Measurements from ENCODE around the gene ABCD4. TPM values are rescaled to one million over a fixed set of nuclear protein-coding genes. Genes with fewer than 3 reads are reported as not detected.

ABCD4 gene
- total and polyA plus RNA-seq, 2 experiments from 2014 or later: 60.5 to 73.1 TPM

DNA sequence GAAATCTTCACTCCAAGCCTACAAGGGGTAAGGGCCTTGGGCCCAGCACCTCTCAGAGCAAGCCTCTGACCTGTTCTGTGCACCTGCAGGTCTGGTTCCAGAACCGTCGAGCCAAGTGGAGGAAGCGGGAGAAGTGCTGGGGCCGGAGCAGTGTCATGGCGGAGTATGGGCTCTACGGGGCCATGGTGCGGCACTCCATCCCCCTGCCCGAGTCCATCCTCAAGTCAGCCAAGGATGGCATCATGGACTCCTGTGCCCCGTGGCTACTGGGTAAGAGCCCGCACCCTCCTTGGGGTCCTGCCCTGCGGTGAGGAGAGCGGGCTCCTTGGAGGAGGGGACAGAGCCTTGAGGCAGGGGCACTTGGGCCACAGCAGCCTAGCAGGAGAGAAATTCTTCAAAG, 43.2 kb downstream of the ABCD4 start:
- peaks cover 31% of the 10 kb centered on the region for H3K27me3 Mint-ChIP-seq (ENCODE audit: insufficient read depth, low read depth, poor library complexity)
- H3K4me1 ChIP-seq (ENCODE audit: insufficient read depth): no peaks in the 10 kb centered on the region
- H3K4me2 ChIP-seq: no peak overlapping the region
- H3K27ac ChIP-seq (ENCODE audit: low read depth): no peak overlapping the region
- no peak overlapping the region for H3K4me3 ChIP-seq
- H4K20me1 ChIP-seq (replicated peaks; ENCODE audit: insufficient read depth): no peaks in the 10 kb centered on the region
- peaks cover 28% of the 10 kb centered on the region for H3K27me3 ChIP-seq (ENCODE audit: insufficient read depth)
- ATAC-seq (no peak), DNase-seq (ENCODE audit: low spot score) (no peak)
- TF ChIP-seq JUNB (IDR thresholded peaks at IDR 0.05; ENCODE audit: unreplicated experiment) (no peak), POLR2AphosphoS5 (IDR thresholded peaks at IDR 0.05; ENCODE audit: low read depth) (no peak), NANOG (IDR thresholded peaks at IDR 0.05; ENCODE audit: borderline replicate concordance) (no peak), STAT1 (IDR thresholded peaks at IDR 0.05; ENCODE audit: unreplicated experiment) (no peak), ZNF331 (CRISPR knock-in tag; IDR thresholded peaks at IDR 0.05; ENCODE audit: low read depth) (no peak), ZNF114 (CRISPR knock-in tag; IDR thresholded peaks at IDR 0.05) (no peak), CREB1 (CRISPR knock-in tag; IDR thresholded peaks at IDR 0.05; ENCODE audit: low read depth) (no peak), EZH2 (IDR thresholded peaks at IDR 0.05; ENCODE audit: low read depth, unreplicated experiment) (no peak), EZH2phosphoT487 (IDR thresholded peaks at IDR 0.05; ENCODE audit: unreplicated experiment) (no peak)
- TF ChIP-seq, protein P1, sequence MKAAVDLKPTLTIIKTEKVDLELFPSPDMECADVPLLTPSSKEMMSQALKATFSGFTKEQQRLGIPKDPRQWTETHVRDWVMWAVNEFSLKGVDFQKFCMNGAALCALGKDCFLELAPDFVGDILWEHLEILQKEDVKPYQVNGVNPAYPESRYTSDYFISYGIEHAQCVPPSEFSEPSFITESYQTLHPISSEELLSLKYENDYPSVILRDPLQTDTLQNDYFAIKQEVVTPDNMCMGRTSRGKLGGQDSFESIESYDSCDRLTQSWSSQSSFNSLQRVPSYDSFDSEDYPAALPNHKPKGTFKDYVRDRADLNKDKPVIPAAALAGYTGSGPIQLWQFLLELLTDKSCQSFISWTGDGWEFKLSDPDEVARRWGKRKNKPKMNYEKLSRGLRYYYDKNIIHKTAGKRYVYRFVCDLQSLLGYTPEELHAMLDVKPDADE (IDR thresholded peaks at IDR 0.05): no peak
- TF ChIP-seq, protein P2, sequence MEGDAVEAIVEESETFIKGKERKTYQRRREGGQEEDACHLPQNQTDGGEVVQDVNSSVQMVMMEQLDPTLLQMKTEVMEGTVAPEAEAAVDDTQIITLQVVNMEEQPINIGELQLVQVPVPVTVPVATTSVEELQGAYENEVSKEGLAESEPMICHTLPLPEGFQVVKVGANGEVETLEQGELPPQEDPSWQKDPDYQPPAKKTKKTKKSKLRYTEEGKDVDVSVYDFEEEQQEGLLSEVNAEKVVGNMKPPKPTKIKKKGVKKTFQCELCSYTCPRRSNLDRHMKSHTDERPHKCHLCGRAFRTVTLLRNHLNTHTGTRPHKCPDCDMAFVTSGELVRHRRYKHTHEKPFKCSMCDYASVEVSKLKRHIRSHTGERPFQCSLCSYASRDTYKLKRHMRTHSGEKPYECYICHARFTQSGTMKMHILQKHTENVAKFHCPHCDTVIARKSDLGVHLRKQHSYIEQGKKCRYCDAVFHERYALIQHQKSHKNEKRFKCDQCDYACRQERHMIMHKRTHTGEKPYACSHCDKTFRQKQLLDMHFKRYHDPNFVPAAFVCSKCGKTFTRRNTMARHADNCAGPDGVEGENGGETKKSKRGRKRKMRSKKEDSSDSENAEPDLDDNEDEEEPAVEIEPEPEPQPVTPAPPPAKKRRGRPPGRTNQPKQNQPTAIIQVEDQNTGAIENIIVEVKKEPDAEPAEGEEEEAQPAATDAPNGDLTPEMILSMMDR (conservative IDR thresholded peaks at IDR 0.05; ENCODE audit: low read depth in 2 of 2): no peak
- TF ChIP-seq, protein P3, sequence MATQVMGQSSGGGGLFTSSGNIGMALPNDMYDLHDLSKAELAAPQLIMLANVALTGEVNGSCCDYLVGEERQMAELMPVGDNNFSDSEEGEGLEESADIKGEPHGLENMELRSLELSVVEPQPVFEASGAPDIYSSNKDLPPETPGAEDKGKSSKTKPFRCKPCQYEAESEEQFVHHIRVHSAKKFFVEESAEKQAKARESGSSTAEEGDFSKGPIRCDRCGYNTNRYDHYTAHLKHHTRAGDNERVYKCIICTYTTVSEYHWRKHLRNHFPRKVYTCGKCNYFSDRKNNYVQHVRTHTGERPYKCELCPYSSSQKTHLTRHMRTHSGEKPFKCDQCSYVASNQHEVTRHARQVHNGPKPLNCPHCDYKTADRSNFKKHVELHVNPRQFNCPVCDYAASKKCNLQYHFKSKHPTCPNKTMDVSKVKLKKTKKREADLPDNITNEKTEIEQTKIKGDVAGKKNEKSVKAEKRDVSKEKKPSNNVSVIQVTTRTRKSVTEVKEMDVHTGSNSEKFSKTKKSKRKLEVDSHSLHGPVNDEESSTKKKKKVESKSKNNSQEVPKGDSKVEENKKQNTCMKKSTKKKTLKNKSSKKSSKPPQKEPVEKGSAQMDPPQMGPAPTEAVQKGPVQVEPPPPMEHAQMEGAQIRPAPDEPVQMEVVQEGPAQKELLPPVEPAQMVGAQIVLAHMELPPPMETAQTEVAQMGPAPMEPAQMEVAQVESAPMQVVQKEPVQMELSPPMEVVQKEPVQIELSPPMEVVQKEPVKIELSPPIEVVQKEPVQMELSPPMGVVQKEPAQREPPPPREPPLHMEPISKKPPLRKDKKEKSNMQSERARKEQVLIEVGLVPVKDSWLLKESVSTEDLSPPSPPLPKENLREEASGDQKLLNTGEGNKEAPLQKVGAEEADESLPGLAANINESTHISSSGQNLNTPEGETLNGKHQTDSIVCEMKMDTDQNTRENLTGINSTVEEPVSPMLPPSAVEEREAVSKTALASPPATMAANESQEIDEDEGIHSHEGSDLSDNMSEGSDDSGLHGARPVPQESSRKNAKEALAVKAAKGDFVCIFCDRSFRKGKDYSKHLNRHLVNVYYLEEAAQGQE (IDR thresholded peaks at IDR 0.05; ENCODE audit: unreplicated experiment): no peak
- TF ChIP-seq, protein P4, sequence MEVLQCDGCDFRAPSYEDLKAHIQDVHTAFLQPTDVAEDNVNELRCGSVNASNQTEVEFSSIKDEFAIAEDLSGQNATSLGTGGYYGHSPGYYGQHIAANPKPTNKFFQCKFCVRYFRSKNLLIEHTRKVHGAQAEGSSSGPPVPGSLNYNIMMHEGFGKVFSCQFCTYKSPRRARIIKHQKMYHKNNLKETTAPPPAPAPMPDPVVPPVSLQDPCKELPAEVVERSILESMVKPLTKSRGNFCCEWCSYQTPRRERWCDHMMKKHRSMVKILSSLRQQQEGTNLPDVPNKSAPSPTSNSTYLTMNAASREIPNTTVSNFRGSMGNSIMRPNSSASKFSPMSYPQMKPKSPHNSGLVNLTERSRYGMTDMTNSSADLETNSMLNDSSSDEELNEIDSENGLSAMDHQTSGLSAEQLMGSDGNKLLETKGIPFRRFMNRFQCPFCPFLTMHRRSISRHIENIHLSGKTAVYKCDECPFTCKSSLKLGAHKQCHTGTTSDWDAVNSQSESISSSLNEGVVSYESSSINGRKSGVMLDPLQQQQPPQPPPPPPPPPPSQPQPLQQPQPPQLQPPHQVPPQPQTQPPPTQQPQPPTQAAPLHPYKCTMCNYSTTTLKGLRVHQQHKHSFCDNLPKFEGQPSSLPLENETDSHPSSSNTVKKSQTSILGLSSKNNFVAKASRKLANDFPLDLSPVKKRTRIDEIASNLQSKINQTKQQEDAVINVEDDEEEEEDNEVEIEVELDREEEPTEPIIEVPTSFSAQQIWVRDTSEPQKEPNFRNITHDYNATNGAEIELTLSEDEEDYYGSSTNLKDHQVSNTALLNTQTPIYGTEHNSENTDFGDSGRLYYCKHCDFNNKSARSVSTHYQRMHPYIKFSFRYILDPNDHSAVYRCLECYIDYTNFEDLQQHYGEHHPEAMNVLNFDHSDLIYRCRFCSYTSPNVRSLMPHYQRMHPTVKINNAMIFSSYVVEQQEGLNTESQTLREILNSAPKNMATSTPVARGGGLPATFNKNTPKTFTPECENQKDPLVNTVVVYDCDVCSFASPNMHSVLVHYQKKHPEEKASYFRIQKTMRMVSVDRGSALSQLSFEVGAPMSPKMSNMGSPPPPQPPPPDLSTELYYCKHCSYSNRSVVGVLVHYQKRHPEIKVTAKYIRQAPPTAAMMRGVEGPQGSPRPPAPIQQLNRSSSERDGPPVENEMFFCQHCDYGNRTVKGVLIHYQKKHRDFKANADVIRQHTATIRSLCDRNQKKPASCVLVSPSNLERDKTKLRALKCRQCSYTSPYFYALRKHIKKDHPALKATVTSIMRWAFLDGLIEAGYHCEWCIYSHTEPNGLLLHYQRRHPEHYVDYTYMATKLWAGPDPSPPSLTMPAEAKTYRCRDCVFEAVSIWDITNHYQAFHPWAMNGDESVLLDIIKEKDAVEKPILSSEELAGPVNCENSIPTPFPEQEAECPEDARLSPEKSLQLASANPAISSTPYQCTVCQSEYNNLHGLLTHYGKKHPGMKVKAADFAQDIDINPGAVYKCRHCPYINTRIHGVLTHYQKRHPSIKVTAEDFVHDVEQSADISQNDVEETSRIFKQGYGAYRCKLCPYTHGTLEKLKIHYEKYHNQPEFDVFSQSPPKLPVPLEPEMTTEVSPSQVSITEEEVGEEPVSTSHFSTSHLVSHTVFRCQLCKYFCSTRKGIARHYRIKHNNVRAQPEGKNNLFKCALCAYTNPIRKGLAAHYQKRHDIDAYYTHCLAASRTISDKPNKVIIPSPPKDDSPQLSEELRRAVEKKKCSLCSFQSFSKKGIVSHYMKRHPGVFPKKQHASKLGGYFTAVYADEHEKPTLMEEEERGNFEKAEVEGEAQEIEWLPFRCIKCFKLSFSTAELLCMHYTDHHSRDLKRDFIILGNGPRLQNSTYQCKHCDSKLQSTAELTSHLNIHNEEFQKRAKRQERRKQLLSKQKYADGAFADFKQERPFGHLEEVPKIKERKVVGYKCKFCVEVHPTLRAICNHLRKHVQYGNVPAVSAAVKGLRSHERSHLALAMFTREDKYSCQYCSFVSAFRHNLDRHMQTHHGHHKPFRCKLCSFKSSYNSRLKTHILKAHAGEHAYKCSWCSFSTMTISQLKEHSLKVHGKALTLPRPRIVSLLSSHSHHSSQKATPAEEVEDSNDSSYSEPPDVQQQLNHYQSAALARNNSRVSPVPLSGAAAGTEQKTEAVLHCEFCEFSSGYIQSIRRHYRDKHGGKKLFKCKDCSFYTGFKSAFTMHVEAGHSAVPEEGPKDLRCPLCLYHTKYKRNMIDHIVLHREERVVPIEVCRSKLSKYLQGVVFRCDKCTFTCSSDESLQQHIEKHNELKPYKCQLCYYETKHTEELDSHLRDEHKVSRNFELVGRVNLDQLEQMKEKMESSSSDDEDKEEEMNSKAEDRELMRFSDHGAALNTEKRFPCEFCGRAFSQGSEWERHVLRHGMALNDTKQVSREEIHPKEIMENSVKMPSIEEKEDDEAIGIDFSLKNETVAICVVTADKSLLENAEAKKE (CRISPR knock-in tag; IDR thresholded peaks at IDR 0.05): no peak
- H3K79me2 ChIP-seq (replicated peaks; ENCODE audit: insufficient read depth): no peaks in the 10 kb centered on the region
- no peak overlapping the region for H3K27ac Mint-ChIP-seq
- H2AFZ ChIP-seq: no peak overlapping the region
- 0 out of 3 replicates have a peak, but pooled peaks cover 3% of the 10 kb centered on the region for H3K4me1 Mint-ChIP-seq
- 0 out of 2 replicates have a peak, but pooled peaks cover 6% of the 10 kb centered on the region for H3F3A ChIP-seq (replicated peaks; ENCODE audit: low read depth)
- no peak overlapping the region for H3K4me3 Mint-ChIP-seq
- no peaks in the 10 kb centered on the region for H3K9me2 ChIP-seq (ENCODE audit: insufficient read depth)
- H3K36me3 Mint-ChIP-seq (ENCODE audit: low read depth): no peaks in the 10 kb centered on the region
- no peaks in the 10 kb centered on the region; the same call in 2 of the 3 replicates for H3K9me3 Mint-ChIP-seq
- no peaks in the 10 kb centered on the region for H3K36me3 ChIP-seq (ENCODE audit: insufficient read depth)
